GM23338 (cell line): ENCODE results near the gene STAT3.

Source experiments
- CTCF ChIP-seq, 2 experiments: fragments of 200-600 bp in 1 of 2; sonication (generic) in 1 of 2; conservative IDR thresholded peaks; 2 replicates each; pipeline versions ENCODE4 v1.5.1 to v1.6.1; 2016 to 2017; ENCODE audit warnings: antibody characterized with exemption in 2 of 2, low read depth in 2 of 2, mild to moderate bottlenecking in 2 of 2, moderate library complexity in 1 of 2
- EZH2 ChIP-seq: fragments of 200-600 bp; sonication (generic); IDR thresholded peaks from one replicate; pipeline ENCODE4 v1.8.0; 2017; ENCODE audit warnings: antibody characterized with exemption, mild to moderate bottlenecking, low read depth; ENCODE audit not compliant: unreplicated experiment
- EZH2phosphoT487 ChIP-seq: fragments of 200-600 bp; sonication (generic); IDR thresholded peaks from one replicate; pipeline ENCODE4 v1.8.1; 2018; ENCODE audit warnings: antibody characterized with exemption; ENCODE audit not compliant: unreplicated experiment
- POLR2AphosphoS5 ChIP-seq: IDR thresholded peaks from 2 replicates; pipeline ENCODE4 v1.6.1; 2016; ENCODE audit warnings: antibody characterized with exemption, low read depth
- REST ChIP-seq: IDR thresholded peaks from one replicate; pipeline ENCODE4 v1.6.1; 2018; ENCODE audit warnings: antibody characterized with exemption; ENCODE audit not compliant: unreplicated experiment

- TF ChIP-seq POLR2AphosphoS5 (no peak), CTCF (conservative IDR thresholded peaks at IDR 0.05; ENCODE audit: low read depth in 2 of 2) (no peak), REST (no peak), EZH2 (no peak), EZH2phosphoT487 (no peak)
These were observed 49.0 kb downstream of the STAT3 start for GRCh38 chr17:42339221-42339620.
